ENCODE measurements around the gene RPL10.

The RPL10 gene

GRCh38 chrX:154408659-154409221, 10.6 kb downstream of the RPL10 start:
- peak overlapping the region; percentile 55 for H3K4me3 ChIP-seq (ENCODE audit: low read length)
- TF ChIP-seq CTCF (conservative IDR thresholded peaks at IDR 0.05; ENCODE audit: low read length): no peak
- no peak for DNase-seq (ENCODE audit: low read depth)

- H3K4me3 ChIP-seq (ENCODE audit: low read length): peak within 1 kb of the TSS; percentile 55
- TF ChIP-seq CTCF (conservative IDR thresholded peaks at IDR 0.05; ENCODE audit: low read length): no peak
- peak; percentile 76 for DNase-seq (ENCODE audit: low read depth)
These were observed 11.2 kb downstream of the RPL10 start, which contains the start of gene DNASE1L1 for GRCh38 chrX:154409222-154409871. Gene DNASE1L1, minus strand, starts transcription at chrX:154409254. Its CDS starts 3,686 bp downstream, at chrX:154405568.

- DNase-seq (ENCODE audit: low read depth): peak; percentile 28
- no peak for TF ChIP-seq CTCF (conservative IDR thresholded peaks at IDR 0.05; ENCODE audit: low read length)
- H3K4me3 ChIP-seq (ENCODE audit: low read length): peak overlapping the region; percentile 63
These were observed 13.8 kb downstream of the RPL10 start for GRCh38 chrX:154411981-154412340.

GRCh38 chrX:154412468-154412867, 14.3 kb downstream of the RPL10 start:
- peak overlapping the region; percentile 63 for H3K4me3 ChIP-seq (ENCODE audit: low read length)
- no peak for TF ChIP-seq CTCF (conservative IDR thresholded peaks at IDR 0.05; ENCODE audit: low read length)
- peak; percentile 17 for DNase-seq (ENCODE audit: low read depth)

GRCh38 chrX:154413142-154413541, 15.0 kb downstream of the RPL10 start:
- TF ChIP-seq CTCF (conservative IDR thresholded peaks at IDR 0.05; ENCODE audit: low read length): no peak
- DNase-seq (ENCODE audit: low read depth): no peak
- H3K4me3 ChIP-seq (ENCODE audit: low read length): no peak overlapping the region

- no peak for DNase-seq (ENCODE audit: low read depth)
- TF ChIP-seq CTCF (conservative IDR thresholded peaks at IDR 0.05; ENCODE audit: low read length): no peak
These were observed 19.0 kb downstream of the RPL10 start for GRCh38 chrX:154417157-154417556.

GRCh38 chrX:154419189-154419588, 21.0 kb downstream of the RPL10 start:
- H3K4me3 ChIP-seq (ENCODE audit: low read length): no peak overlapping the region
- DNase-seq (ENCODE audit: low read depth): no peak
- no peak for TF ChIP-seq CTCF (conservative IDR thresholded peaks at IDR 0.05; ENCODE audit: low read length)

More at GRCh38 chrX:154417157-154417556, 19.0 kb downstream of the RPL10 start:
- no peak overlapping the region for H3K4me3 ChIP-seq (ENCODE audit: low read length)

Measured in AG10803 (cell line).